HCT116 (cell line): ENCODE measurements around the gene CCND1. TPM values are rescaled to one million over a fixed set of nuclear protein-coding genes. Genes with fewer than 3 reads are reported as not detected.

Experiments
- ATAC-seq: fragments of 200-7000 bp; cut with Tn5 transposase; 2 replicates; pipeline ENCODE4 v1.9.1; 2020; ENCODE audit warnings: mild to moderate bottlenecking, moderate library complexity
- BruUV-seq: library from RNA; stranded (reverse); fragments of 400-500 nt; replicated peaks from 2 replicates; lab custom pipeline; 2021; lab: Mats Ljungman, UMichigan
- CTCF ChIA-PET: fragments of 300-600 bp; sonication (Branson Sonifier 250); formaldehyde crosslinking; loops from one replicate; lab custom pipeline; 2021; ENCODE audit warnings: antibody characterized with exemption; lab: Charles Lee
- POLR2A ChIA-PET: fragments of 300-600, 350-600 bp; sonication (Branson Sonifier 250); formaldehyde crosslinking; loops from one replicate; lab custom pipeline; 2021; ENCODE audit warnings: antibody characterized with exemption; lab: Charles Lee
- RAD21 ChIA-PET, 2 experiments: fragments of 300-600 bp; sonication (Branson Sonifier 250); formaldehyde crosslinking; loops; one replicate each; lab custom pipeline; 2023; ENCODE audit warnings: low total read pairs in 2 of 2; ENCODE audit not compliant: uncharacterized antibody in 2 of 2, unreplicated experiment in 2 of 2, low non-redundant PET in 1 of 2; lab: Charles Lee
- DNase-seq: peaks from one replicate; pipeline ENCODE4 v3.0.0-alpha.2; 2010; ENCODE audit warnings: low read depth, low spot score
- H2AFZ ChIP-seq: fragments of 200-600 bp; shearing (Covaris generic), sonication (generic); 2 replicates; pipeline ENCODE4 v1.6.1; 2017; ENCODE audit warnings: low read depth, mixed run types, mixed read lengths, antibody characterized with exemption, low read length; ENCODE audit not compliant: poor library complexity, severe bottlenecking
- H3K27ac ChIP-seq: 2 replicates; pipeline ENCODE4 v1.5.1; 2012; ENCODE audit warnings: low read depth, low read length
- H3K27me3 ChIP-seq: fragments of 200-600 bp; sonication (generic); 2 replicates; pipeline ENCODE4 v1.6.1; 2016; ENCODE audit warnings: mixed run types, low read length, mixed read lengths; ENCODE audit not compliant: insufficient read depth
- H3K36me3 ChIP-seq, 2 experiments: fragments of 200-500 bp in 1 of 2; fragments of 200-600 bp in 1 of 2; sonication (Bioruptor generic) in 1 of 2; sonication (generic) in 1 of 2; 2 replicates each; pipeline versions ENCODE4 v1.5.1 to v1.6.1; 2014 to 2016; ENCODE audit warnings: low read length in 2 of 2, inconsistent platforms in 1 of 2, mixed read lengths in 1 of 2, mixed run types in 1 of 2; ENCODE audit not compliant: insufficient read depth in 2 of 2, control insufficient read depth in 1 of 2
- H3K4me1 ChIP-seq, 2 experiments: fragments of 200-600 bp in 1 of 2; sonication (generic) in 1 of 2; 2 replicates each; pipeline versions ENCODE4 v1.5.1 to v1.6.1; 2012 to 2017; ENCODE audit warnings: low read length in 2 of 2, inconsistent platforms in 1 of 2, mild to moderate bottlenecking in 1 of 2, mixed read lengths in 1 of 2, mixed run types in 1 of 2, moderate library complexity in 1 of 2; ENCODE audit not compliant: insufficient read depth in 2 of 2, control insufficient read depth in 1 of 2
- H3K4me2 ChIP-seq: fragments of 200-600 bp; sonication (generic); 2 replicates; pipeline ENCODE4 v1.6.1; 2017; ENCODE audit warnings: mixed run types, low read length, mixed read lengths
- H3K4me3 ChIP-seq, 2 experiments: fragments of 200-600 bp in 1 of 2; sonication (generic) in 1 of 2; replicated peaks in 1 of 2; 2 replicates each; pipeline ENCODE4 v1.5.1; 2011 to 2016; ENCODE audit warnings: low read length in 2 of 2, control low read depth in 1 of 2, low read depth in 1 of 2, mild to moderate bottlenecking in 1 of 2, mixed read lengths in 1 of 2, mixed run types in 1 of 2
- H3K79me2 ChIP-seq: fragments of 200-600 bp; sonication (generic); 2 replicates; pipeline ENCODE4 v1.6.1; 2017; ENCODE audit warnings: mild to moderate bottlenecking, mixed run types, low read length, moderate library complexity, mixed read lengths; ENCODE audit not compliant: insufficient read depth
- H3K9ac ChIP-seq: fragments of 200-600 bp; sonication (generic); 2 replicates; pipeline ENCODE4 v1.6.1; 2016; ENCODE audit warnings: low read length, mixed read lengths
- H3K9me2 ChIP-seq: fragments of 200-600 bp; sonication (generic), shearing (Covaris generic); 2 replicates; pipeline ENCODE4 v1.6.1; 2017; ENCODE audit warnings: mixed run types, mild to moderate bottlenecking, moderate library complexity; ENCODE audit not compliant: insufficient read depth
- H3K9me3 ChIP-seq, 2 experiments: fragments of 200-500 bp in 1 of 2; fragments of 200-600 bp in 1 of 2; sonication (Bioruptor generic) in 1 of 2; sonication (generic) in 1 of 2; 2 replicates each; pipeline ENCODE4 v1.6.1; 2014 to 2017; ENCODE audit warnings: low read length in 2 of 2, mixed read lengths in 2 of 2, inconsistent platforms in 1 of 2, low read depth in 1 of 2, mild to moderate bottlenecking in 1 of 2, mixed run types in 1 of 2, moderate library complexity in 1 of 2; ENCODE audit not compliant: control insufficient read depth in 1 of 2, insufficient read depth in 1 of 2
- H4K20me1 ChIP-seq: fragments of 200-600 bp; sonication (generic), shearing (Covaris generic); 2 replicates; pipeline ENCODE4 v1.6.1; 2017; ENCODE audit warnings: mixed run types, mild to moderate bottlenecking, moderate library complexity; ENCODE audit not compliant: insufficient read depth
- ATF3 ChIP-seq: IDR thresholded peaks from 2 replicates; pipeline ENCODE4 v1.6.1; 2012
- CBX3 ChIP-seq: IDR thresholded peaks from 2 replicates; pipeline ENCODE4 v1.6.1; 2012; ENCODE audit warnings: low read depth
- CEBPB ChIP-seq: IDR thresholded peaks from 2 replicates; pipeline ENCODE4 v1.6.1; 2012; ENCODE audit warnings: low read depth
- CTCF ChIP-seq, 3 experiments: fragments of 200-600 bp in 1 of 3; sonication (generic) in 1 of 3; IDR thresholded peaks in 2 of 3; conservative IDR thresholded peaks in 1 of 3; 2 replicates each; pipeline ENCODE4 v1.5.1; 2012 to 2017; ENCODE audit warnings: low read depth in 2 of 3, low read length in 2 of 3, antibody characterized with exemption in 1 of 3, borderline replicate concordance in 1 of 3, control low read depth in 1 of 3, mild to moderate bottlenecking in 1 of 3, mixed read lengths in 1 of 3, mixed run types in 1 of 3, moderate library complexity in 1 of 3; ENCODE audit not compliant: insufficient read depth in 1 of 3
- ELF1 ChIP-seq: IDR thresholded peaks from 2 replicates; pipeline ENCODE4 v1.6.1; 2012; ENCODE audit warnings: low read depth, borderline replicate concordance
- POLR2A ChIP-seq: IDR thresholded peaks from 2 replicates; pipeline ENCODE4 v1.7.0; 2011; ENCODE audit warnings: borderline replicate concordance; ENCODE audit not compliant: insufficient read depth, insufficient read length; ENCODE audit errors: extremely low read depth
- POLR2AphosphoS5 ChIP-seq: IDR thresholded peaks from 2 replicates; pipeline ENCODE4 v1.6.1; 2011; ENCODE audit warnings: mild to moderate bottlenecking, low read depth, low read length, moderate library complexity
- RAD21 ChIP-seq: IDR thresholded peaks from 2 replicates; pipeline ENCODE4 v1.6.1; 2012; ENCODE audit warnings: low read depth, mild to moderate bottlenecking
- SP1 ChIP-seq: IDR thresholded peaks from 2 replicates; pipeline ENCODE4 v1.6.1; 2012; ENCODE audit warnings: low read depth
- SRF ChIP-seq: IDR thresholded peaks from 2 replicates; pipeline ENCODE4 v1.6.1; 2012; ENCODE audit warnings: low read depth
- TCF7L2 ChIP-seq: IDR thresholded peaks from 2 replicates; pipeline ENCODE4 v1.7.0; 2011; ENCODE audit warnings: borderline replicate concordance, inconsistent platforms; ENCODE audit not compliant: insufficient read depth, insufficient read length; ENCODE audit errors: extremely low read depth
- YY1 ChIP-seq: IDR thresholded peaks from 2 replicates; pipeline ENCODE4 v1.6.1; 2011; ENCODE audit warnings: low read length, low read depth, moderate library complexity, mild to moderate bottlenecking; ENCODE audit not compliant: insufficient replicate concordance; ENCODE audit errors: extremely low read depth
- ZNF274 ChIP-seq: fragments of 200-500 bp; sonication (Bioruptor generic); IDR thresholded peaks from 2 replicates; pipeline ENCODE4 v1.6.1; 2014; ENCODE audit warnings: mild to moderate bottlenecking, low read depth, low read length, inconsistent platforms
- intact Hi-C: fragments of 100-400 bp; cut with micrococcal nuclease; formaldehyde crosslinking; loops from 2 replicates; pipeline ENCODE4 v1.10.0; 2022
- total RNA-seq: library from RNA; stranded (reverse); gene quantifications from one replicate; pipeline ENCODE4 v1.2.1, GENCODE V29; 2021; ENCODE audit not compliant: unreplicated experiment

CCND1 gene
- total RNA-seq, 1 experiment from 2014 or later, result 601 TPM

- POLR2A ChIA-PET, result no interaction called here
- DNase-seq (no peak), ATAC-seq (no peak)
- Histone ChIP-seq H3K27me3 (no peaks in the 10 kb centered on the region), H4K20me1 (no peaks in the 10 kb centered on the region), H3K4me1 (no peaks in the 10 kb centered on the region), H3K4me3 (no peak overlapping the region), H3K4me2 (no peak overlapping the region), H3K9me2 (no peaks in the 10 kb centered on the region), H3K79me2 (no peaks in the 10 kb centered on the region), H3K36me3 (no peaks in the 10 kb centered on the region), H3K27ac (no peak overlapping the region), H3K9me3 (no peaks in the 10 kb centered on the region), H2AFZ (no peak overlapping the region), H3K9ac (no peak overlapping the region)
- intact Hi-C loops, result no loop called here
- no peak for TF ChIP-seq SP1
- no peak for TF ChIP-seq POLR2A
- RAD21 ChIA-PET, result no interaction called here
- CTCF ChIA-PET, result no interaction called here
- no TSS peak for BruUV-seq
Observed at GRCh38 chr11:69609351-69609750, 31.6 kb upstream of the CCND1 start.

DNA sequence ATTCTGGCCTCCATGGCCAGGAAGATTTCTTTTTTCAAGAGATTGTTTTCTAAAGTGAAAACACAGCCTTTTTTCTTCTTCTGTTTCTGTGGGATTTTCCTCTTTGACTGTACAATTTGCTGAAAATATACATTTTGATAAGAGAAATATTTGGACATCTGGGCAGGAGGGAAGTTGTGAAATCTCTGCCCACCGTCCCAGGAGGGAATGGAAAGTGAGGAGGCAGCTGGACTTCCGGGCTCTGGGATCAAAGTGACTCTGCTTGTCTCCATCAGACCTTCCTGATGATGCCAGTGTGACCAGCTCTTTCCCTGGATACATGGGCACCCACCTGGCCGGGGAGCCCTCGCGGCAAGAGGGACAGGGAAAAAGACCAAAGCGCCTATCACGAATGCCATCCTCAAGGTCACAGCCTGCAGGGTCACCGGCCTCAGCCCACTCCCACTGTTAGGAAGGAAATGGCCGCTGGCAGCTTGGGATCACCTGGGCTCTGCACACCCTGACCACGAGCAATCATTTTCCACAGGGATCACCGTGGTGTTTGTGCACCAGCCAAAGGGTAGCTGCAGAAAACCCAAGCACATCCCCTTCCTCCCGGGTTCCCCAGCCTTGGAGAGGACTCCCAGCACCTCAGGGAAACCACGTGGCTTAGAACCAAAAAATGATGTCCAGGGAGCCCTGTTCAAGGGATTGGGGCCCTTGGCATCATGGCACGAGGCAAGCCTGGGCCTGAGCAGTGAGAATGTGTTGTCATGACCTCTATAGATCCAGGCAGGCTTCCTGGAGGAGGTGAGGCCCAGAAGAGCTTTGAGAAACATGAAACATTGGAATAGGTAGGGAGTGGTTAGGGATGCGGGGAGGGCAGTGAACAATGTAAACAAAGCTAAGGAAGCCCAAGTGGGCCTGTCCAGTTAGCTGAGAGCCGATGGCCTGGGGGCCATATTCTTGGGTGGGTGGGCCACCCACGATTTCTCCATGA, 29.1 kb upstream of the CCND1 start:
- Histone ChIP-seq H3K27me3 (no peaks in the 10 kb centered on the region), H3K4me2 (no peak overlapping the region), H3K27ac (no peak overlapping the region), H3K9me3 (no peaks in the 10 kb centered on the region), H3K9me2 (no peaks in the 10 kb centered on the region), H3K36me3 (no peaks in the 10 kb centered on the region), H3K9ac (no peak overlapping the region), H2AFZ (no peak overlapping the region), H3K4me3 (no peak overlapping the region), H3K4me1 (no peaks in the 10 kb centered on the region), H3K79me2 (no peaks in the 10 kb centered on the region), H4K20me1 (no peaks in the 10 kb centered on the region)
- no peak for TF ChIP-seq CBX3
- no peak for TF ChIP-seq CTCF (IDR thresholded peaks at IDR 0.05 in 2 of 3, conservative IDR thresholded peaks at IDR 0.05 in 1 of 3; ENCODE audit: borderline replicate concordance in 1 of 3, insufficient read depth in 1 of 3, low read depth in 2 of 3, low read length in 2 of 3)
- no peak for TF ChIP-seq SP1
- no peak for TF ChIP-seq ELF1
- TF ChIP-seq RAD21, result no peak
- no peak for TF ChIP-seq POLR2AphosphoS5
- TF ChIP-seq YY1, result no peak
- TF ChIP-seq CEBPB, result no peak
- TF ChIP-seq POLR2A, result no peak
- no peak for TF ChIP-seq TCF7L2
- TF ChIP-seq SRF, result no peak
- TF ChIP-seq ATF3, result no peak
- TF ChIP-seq ZNF274, result no peak
- intact Hi-C loops, result no loop called here
- ATAC-seq, result no peak
- RAD21 ChIA-PET, result no interaction called here
- CTCF ChIA-PET, result no interaction called here
- no TSS peak for BruUV-seq
- no peak for DNase-seq
- POLR2A ChIA-PET, result no interaction called here
